ENCODE data around the gene ATPAF1. TPM values are rescaled to one million over a fixed set of nuclear protein-coding genes. Genes with fewer than 3 reads are reported as not detected.

Gene ATPAF1
- total RNA-seq, 3 donors from 2014 or later (not counting 1 experiment from before 2014, with no cell fraction given) = 18.0 to 21.7 (median 19.0) TPM

GRCh38 chr1:46687093-46687659 is 19.0 kb upstream of the ATPAF1 start:
- Histone ChIP-seq H3K4me1 (ENCODE audit: control insufficient read depth, insufficient read depth, low read length) (no peaks in the 10 kb centered on the region), H3K27me3 (ENCODE audit: control insufficient read depth, insufficient read depth, low read length) (no peaks in the 10 kb centered on the region), H3K9me3 (ENCODE audit: control insufficient read depth, insufficient read depth, low read length) (no peaks in the 10 kb centered on the region), H3K36me3 (ENCODE audit: control insufficient read depth, insufficient read depth, low read length) (peaks cover 99% of the 10 kb centered on the region), H3K4me3 (ENCODE audit: low read length) (no peak overlapping the region), H3K27ac (ENCODE audit: low read length) (no peak overlapping the region)
- WGBS (ENCODE audit: insufficient coverage) = 100% methylated on average over 1 of the region's 2 CpGs
- no peak overlapping the region for H3K4me3 Mint-ChIP-seq
- no peak for TF ChIP-seq CTCF (IDR thresholded peaks at IDR 0.05)
- H3K27ac Mint-ChIP-seq = no peak overlapping the region
- peaks cover 66% of the 10 kb centered on the region for H3K36me3 Mint-ChIP-seq
- no peaks in the 10 kb centered on the region for H3K27me3 Mint-ChIP-seq (ENCODE audit: low read depth in 2 of 2)
- intact Hi-C loops (cut with micrococcal nuclease) = no loop called here
- H3K9me3 Mint-ChIP-seq = no peaks in the 10 kb centered on the region
- DNase-seq (no peak), ATAC-seq (no peak)
- H3K4me1 Mint-ChIP-seq = peaks cover 3 to 4% of the 10 kb centered on the region in 2 donors

- 25% methylated on average over 1 of the region's 1 CpG for WGBS (ENCODE audit: insufficient coverage)
- H3K27me3 ChIP-seq (ENCODE audit: control insufficient read depth, insufficient read depth, low read length) = no peaks in the 10 kb centered on the region
- H3K4me1 ChIP-seq (ENCODE audit: control insufficient read depth, insufficient read depth, low read length) = no peaks in the 10 kb centered on the region
- no peak for TF ChIP-seq CTCF (IDR thresholded peaks at IDR 0.05)
- H3K27ac Mint-ChIP-seq = no peak overlapping the region
- peaks cover 4 to 5% of the 10 kb centered on the region in 2 donors for H3K4me1 Mint-ChIP-seq
- H3K36me3 ChIP-seq (ENCODE audit: control insufficient read depth, insufficient read depth, low read length) = peaks cover 100% of the 10 kb centered on the region
- H3K27ac ChIP-seq (ENCODE audit: low read length) = no peak overlapping the region
- H3K9me3 ChIP-seq (ENCODE audit: control insufficient read depth, insufficient read depth, low read length) = no peaks in the 10 kb centered on the region
- H3K4me3 Mint-ChIP-seq = no peak overlapping the region
- H3K36me3 Mint-ChIP-seq = peaks cover 70% of the 10 kb centered on the region
- intact Hi-C loops (cut with micrococcal nuclease) = no loop called here
- no peak for DNase-seq
- ATAC-seq = no peak
- H3K4me3 ChIP-seq (ENCODE audit: low read length) = no peak overlapping the region
- H3K9me3 Mint-ChIP-seq = no peaks in the 10 kb centered on the region
- no peaks in the 10 kb centered on the region for H3K27me3 Mint-ChIP-seq (ENCODE audit: low read depth in 2 of 2)
Measured at GRCh38 chr1:46686255-46686654, 18.1 kb upstream of the ATPAF1 start.

- H3K4me1 ChIP-seq (ENCODE audit: control insufficient read depth, insufficient read depth, low read length) = no peaks in the 10 kb centered on the region
- no peaks in the 10 kb centered on the region for H3K9me3 ChIP-seq (ENCODE audit: control insufficient read depth, insufficient read depth, low read length)
- no peak overlapping the region for H3K27ac ChIP-seq (ENCODE audit: low read length)
- H3K27ac Mint-ChIP-seq = no peak overlapping the region
- no peaks in the 10 kb centered on the region for H3K27me3 Mint-ChIP-seq (ENCODE audit: low read depth in 2 of 2)
- peaks cover 0 to 5% of the 10 kb centered on the region in 2 donors for H3K4me1 Mint-ChIP-seq
- no peak overlapping the region for H3K4me3 Mint-ChIP-seq
- intact Hi-C loops (cut with micrococcal nuclease) = no loop called here
- ATAC-seq = no peak
- WGBS (ENCODE audit: insufficient coverage) = 100% methylated on average over 2 of the region's 2 CpGs
- no peaks in the 10 kb centered on the region for H3K9me3 Mint-ChIP-seq
- H3K36me3 ChIP-seq (ENCODE audit: control insufficient read depth, insufficient read depth, low read length) = peaks cover 100% of the 10 kb centered on the region
- no peak for DNase-seq
- no peak for TF ChIP-seq CTCF (IDR thresholded peaks at IDR 0.05)
- H3K27me3 ChIP-seq (ENCODE audit: control insufficient read depth, insufficient read depth, low read length) = no peaks in the 10 kb centered on the region
- H3K4me3 ChIP-seq (ENCODE audit: low read length) = no peak overlapping the region
- H3K36me3 Mint-ChIP-seq = peaks cover 71% of the 10 kb centered on the region
Measured at GRCh38 chr1:46684670-46685069, 16.5 kb upstream of the ATPAF1 start.

GRCh38 chr1:46682064-46682463 is 13.9 kb upstream of the ATPAF1 start:
- WGBS (ENCODE audit: insufficient coverage) = 96% methylated on average over 1 of the region's 1 CpG
- no peak for TF ChIP-seq CTCF (IDR thresholded peaks at IDR 0.05)

More at GRCh38 chr1:46682064-46682463, 13.9 kb upstream of the ATPAF1 start:
- ATAC-seq (no peak), DNase-seq (no peak)
- intact Hi-C loops (cut with micrococcal nuclease) = no loop called here
- H3K9me3 ChIP-seq (ENCODE audit: control insufficient read depth, insufficient read depth, low read length) = no peaks in the 10 kb centered on the region
- H3K27me3 ChIP-seq (ENCODE audit: control insufficient read depth, insufficient read depth, low read length) = no peaks in the 10 kb centered on the region
- H3K4me3 ChIP-seq (ENCODE audit: low read length) = no peak overlapping the region
- Mint-ChIP-seq H3K4me3 (no peak overlapping the region), H3K27me3 (ENCODE audit: low read depth in 2 of 2) (no peaks in the 10 kb centered on the region), H3K4me1 (peaks cover 3 to 9% of the 10 kb centered on the region in 2 donors), H3K27ac (peak overlapping the region in 1 of 2 donors; percentile 73), H3K36me3 (peaks cover 61% of the 10 kb centered on the region), H3K9me3 (no peaks in the 10 kb centered on the region)
- peaks cover 91% of the 10 kb centered on the region for H3K36me3 ChIP-seq (ENCODE audit: control insufficient read depth, insufficient read depth, low read length)
- H3K4me1 ChIP-seq (ENCODE audit: control insufficient read depth, insufficient read depth, low read length) = no peaks in the 10 kb centered on the region
- no peak overlapping the region for H3K27ac ChIP-seq (ENCODE audit: low read length)

All from natural killer cell (primary cell).